H1 (cell line): ENCODE measurements around the gene UHRF1. TPM values are rescaled to one million over a fixed set of nuclear protein-coding genes. Genes with fewer than 3 reads are reported as not detected.

Experiments used
- CTCF ChIA-PET: fragments of 300-600 bp; sonication (Branson Sonifier 250); formaldehyde crosslinking; loops from one replicate; lab custom pipeline; 2021; ENCODE audit not compliant: partially characterized antibody; lab: Charles Lee
- POLR2A ChIA-PET: fragments of 300-600 bp; sonication (Branson Sonifier 250); formaldehyde crosslinking; loops from one replicate; lab custom pipeline; 2021; ENCODE audit warnings: inconsistent platforms; ENCODE audit not compliant: partially characterized antibody; lab: Charles Lee
- DNase-seq, 2 experiments: peaks; one replicate each; pipeline versions ENCODE4 v3.0.0 to v3.0.0-alpha.2; 2010 to 2022; ENCODE audit warnings: low spot score in 2 of 2, low read depth in 1 of 2, mixed read lengths in 1 of 2
- FAIRE-seq: peaks from 2 replicates; lab custom pipeline; 2011; peaks lifted over from hg19 to GRCh38; lab: Jason Lieb, UNC
- H2AFZ ChIP-seq: 2 replicates; pipeline ENCODE4 v1.8.1; 2012; ENCODE audit warnings: low read length, inconsistent platforms
- H2AK5ac ChIP-seq: 2 replicates; pipeline ENCODE4 v1.6.1; 2013; ENCODE audit warnings: low read depth, low read length
- H2BK120ac ChIP-seq: replicated peaks from 2 replicates; pipeline ENCODE3; 2013; ENCODE audit warnings: low read depth, low read length, inconsistent platforms
- H2BK12ac ChIP-seq: 2 replicates; pipeline ENCODE4 v1.6.1; 2013; ENCODE audit warnings: low read depth, low read length
- H2BK15ac ChIP-seq: 2 replicates; pipeline ENCODE4 v1.6.1; 2013; ENCODE audit warnings: low read length
- H2BK20ac ChIP-seq: 2 replicates; pipeline ENCODE4 v1.6.1; 2013; ENCODE audit warnings: low read length
- H2BK5ac ChIP-seq: 2 replicates; pipeline ENCODE4 v1.6.1; 2013; ENCODE audit warnings: low read depth, low read length
- H3K14ac ChIP-seq: 2 replicates; pipeline ENCODE4 v1.6.1; 2013; ENCODE audit warnings: inconsistent platforms; ENCODE audit not compliant: insufficient read length
- H3K18ac ChIP-seq: 2 replicates; pipeline ENCODE4 v1.6.1; 2013; ENCODE audit warnings: low read length; ENCODE audit errors: extremely low read depth
- H3K23ac ChIP-seq: 2 replicates; pipeline ENCODE4 v1.6.1; 2013; ENCODE audit warnings: inconsistent platforms; ENCODE audit not compliant: insufficient read length
- H3K23me2 ChIP-seq: 2 replicates; pipeline ENCODE4 v1.6.1; 2013; ENCODE audit warnings: low read depth, low read length
- H3K27ac ChIP-seq: 2 replicates; pipeline ENCODE4 v1.6.1; 2011; ENCODE audit warnings: low read depth, low read length, inconsistent platforms
- H3K27me3 ChIP-seq, 4 experiments: replicated peaks in 1 of 4; 1 replicate in 1 of 4; 2 replicates in 3 of 4; pipeline versions ENCODE4 v1.6.1 to v1.8.1; 2011 to 2013; ENCODE audit warnings: low read length in 3 of 4, mild to moderate bottlenecking in 3 of 4, inconsistent platforms in 2 of 4, mixed read lengths in 2 of 4, moderate library complexity in 1 of 4; ENCODE audit not compliant: control insufficient read depth in 3 of 4, insufficient read depth in 3 of 4; ENCODE audit errors: extremely low read depth in 1 of 4
- H3K36me3 ChIP-seq, 4 experiments: 2 replicates each; pipeline versions ENCODE4 v1.6.1 to v1.8.1; 2011 to 2013; ENCODE audit warnings: mild to moderate bottlenecking in 4 of 4, low read length in 3 of 4, moderate library complexity in 2 of 4, control low read depth in 1 of 4, inconsistent platforms in 1 of 4; ENCODE audit not compliant: insufficient read depth in 4 of 4, control insufficient read depth in 2 of 4
- H3K4ac ChIP-seq: replicated peaks from 2 replicates; pipeline ENCODE3; 2013; ENCODE audit warnings: low read length, low read depth, mixed read lengths, inconsistent platforms; ENCODE audit not compliant: insufficient read length
- H3K4me1 ChIP-seq, 4 experiments: replicated peaks in 1 of 4; 1 replicate in 1 of 4; 2 replicates in 3 of 4; pipeline versions ENCODE4 v1.6.1 to v1.8.1; 2011 to 2013; ENCODE audit warnings: low read length in 3 of 4, inconsistent platforms in 2 of 4, mixed read lengths in 1 of 4; ENCODE audit not compliant: insufficient read depth in 4 of 4, control insufficient read depth in 3 of 4
- H3K4me2 ChIP-seq, 2 experiments: 2 replicates each; pipeline versions ENCODE4 v1.6.1 to v1.8.1; 2011 to 2013; ENCODE audit warnings: low read depth in 2 of 2, low read length in 2 of 2, control low read depth in 1 of 2, inconsistent platforms in 1 of 2, mild to moderate bottlenecking in 1 of 2; ENCODE audit not compliant: insufficient read depth in 1 of 2
- H3K4me3 ChIP-seq, 4 experiments: fragments of 200-600, 300-600 bp in 1 of 4; sonication (generic), shearing (Covaris generic), sonication (Bioruptor Twin) in 1 of 4; 2 replicates each; pipeline versions ENCODE4 v1.5.1 to v1.8.1; 2011 to 2016; ENCODE audit warnings: low read length in 4 of 4, low read depth in 3 of 4, control low read depth in 2 of 4, inconsistent platforms in 2 of 4, mild to moderate bottlenecking in 2 of 4, mixed read lengths in 1 of 4, moderate library complexity in 1 of 4; ENCODE audit not compliant: insufficient read depth in 2 of 4; ENCODE audit errors: extremely low read depth in 1 of 4
- H3K56ac ChIP-seq: replicated peaks from 2 replicates; pipeline ENCODE3; 2013; ENCODE audit warnings: low read depth, mild to moderate bottlenecking, mixed read lengths, low read length, inconsistent platforms; ENCODE audit not compliant: insufficient read length
- H3K79me1 ChIP-seq: 2 replicates; pipeline ENCODE4 v1.6.1; 2013; ENCODE audit warnings: low read depth, low read length, control low read depth
- H3K79me2 ChIP-seq, 2 experiments: 2 replicates each; pipeline versions ENCODE4 v1.6.1 to v1.8.1; 2012 to 2013; ENCODE audit warnings: low read length in 2 of 2, mild to moderate bottlenecking in 2 of 2, inconsistent platforms in 1 of 2; ENCODE audit not compliant: insufficient read depth in 2 of 2, control insufficient read depth in 1 of 2
- H3K9ac ChIP-seq, 4 experiments: replicated peaks in 1 of 4; 1 replicate in 1 of 4; 2 replicates in 3 of 4; pipeline versions ENCODE4 v1.6.1 to v1.8.1; 2011 to 2013; ENCODE audit warnings: low read depth in 3 of 4, low read length in 3 of 4, control low read depth in 2 of 4, mild to moderate bottlenecking in 2 of 4, moderate library complexity in 2 of 4, inconsistent platforms in 1 of 4; ENCODE audit errors: extremely low read depth in 1 of 4
- H3K9me3 ChIP-seq, 2 experiments: 2 replicates each; pipeline versions ENCODE4 v1.6.1 to v1.8.1; 2012 to 2013; ENCODE audit warnings: mild to moderate bottlenecking in 2 of 2, moderate library complexity in 2 of 2, control low read depth in 1 of 2, inconsistent platforms in 1 of 2, low read depth in 1 of 2, low read length in 1 of 2, mixed read lengths in 1 of 2; ENCODE audit not compliant: insufficient read depth in 2 of 2
- H4K20me1 ChIP-seq, 2 experiments: replicated peaks in 1 of 2; 2 replicates each; pipeline versions ENCODE3 to v1.8.1; 2011 to 2013; ENCODE audit warnings: inconsistent platforms in 2 of 2, low read length in 2 of 2, mild to moderate bottlenecking in 1 of 2; ENCODE audit not compliant: insufficient read depth in 2 of 2, control insufficient read depth in 1 of 2
- H4K5ac ChIP-seq: 2 replicates; pipeline ENCODE4 v1.6.1; 2013; ENCODE audit warnings: low read length, low read depth, mixed read lengths, inconsistent platforms; ENCODE audit not compliant: insufficient read length
- H4K8ac ChIP-seq: 2 replicates; pipeline ENCODE4 v1.8.0; 2013; ENCODE audit warnings: mild to moderate bottlenecking, moderate library complexity, low read length, inconsistent platforms; ENCODE audit not compliant: insufficient read depth; ENCODE audit errors: extremely low read depth
- H4K91ac ChIP-seq: replicated peaks from 2 replicates; pipeline ENCODE3; 2013; ENCODE audit warnings: low read length, mixed read lengths, inconsistent platforms; ENCODE audit not compliant: insufficient read length
- CHD1 ChIP-seq: IDR thresholded peaks from 2 replicates; pipeline ENCODE4 v1.6.1; 2012; ENCODE audit warnings: low read depth, low read length, improper control_type of control experiment
- GABPA ChIP-seq: IDR thresholded peaks from 2 replicates; pipeline ENCODE4 v1.6.1; 2011; ENCODE audit warnings: mild to moderate bottlenecking, low read length, moderate library complexity, borderline replicate concordance; ENCODE audit not compliant: insufficient read depth
- HDAC2 ChIP-seq, 2 experiments: fragments of 300-600 bp in 1 of 2; sonication (generic) in 1 of 2; IDR thresholded peaks; 2 replicates each; pipeline ENCODE4 v1.6.1; 2011 to 2012; ENCODE audit warnings: low read depth in 2 of 2, low read length in 2 of 2, mild to moderate bottlenecking in 2 of 2, moderate library complexity in 2 of 2, borderline replicate concordance in 1 of 2, inconsistent platforms in 1 of 2
- NANOG ChIP-seq: IDR thresholded peaks from 2 replicates; pipeline ENCODE4 v1.6.1; 2011; ENCODE audit warnings: low read length, low read depth, mild to moderate bottlenecking, inconsistent platforms; ENCODE audit not compliant: insufficient read depth, poor library complexity, severe bottlenecking
- POLR2AphosphoS5 ChIP-seq: IDR thresholded peaks from 2 replicates; pipeline ENCODE4 v1.6.1; 2011; ENCODE audit warnings: low read depth, low read length
- RXRA ChIP-seq: IDR thresholded peaks from 2 replicates; pipeline ENCODE4 v1.6.1; 2011; ENCODE audit warnings: low read depth, mild to moderate bottlenecking, low read length, moderate library complexity; ENCODE audit not compliant: insufficient read depth
- SP2 ChIP-seq: IDR thresholded peaks from 2 replicates; pipeline ENCODE4 v1.6.1; 2012; ENCODE audit warnings: mild to moderate bottlenecking, low read length, inconsistent platforms
- SUZ12 ChIP-seq: fragments of 200-600 bp; sonication (generic); IDR thresholded peaks from 2 replicates; pipeline ENCODE4 v1.6.1; 2012; ENCODE audit warnings: mild to moderate bottlenecking, inconsistent platforms, low read length, moderate library complexity, mixed read lengths
- TAF1 ChIP-seq: IDR thresholded peaks from 2 replicates; pipeline ENCODE4 v1.6.1; 2011; ENCODE audit warnings: mild to moderate bottlenecking, low read depth, low read length
- TBP ChIP-seq: IDR thresholded peaks from 2 replicates; pipeline ENCODE4 v1.6.1; 2011; ENCODE audit warnings: low read depth, low read length, improper control_type of control experiment
- WGBS, 2 experiments: shearing (Covaris generic) in 1 of 2; methylation state at CpG; one replicate each; pipeline versions ENCODE4 v1.1.6 to v1.1.7; 2013 to 2015; ENCODE audit warnings: low lambda C conversion rate in 2 of 2, mixed read lengths in 2 of 2, inconsistent platforms in 1 of 2, low coverage in 1 of 2, missing lambda C conversion rate in 1 of 2; ENCODE audit not compliant: insufficient replicate concordance in 2 of 2, insufficient coverage in 1 of 2, insufficient read length in 1 of 2; ENCODE audit errors: extremely low coverage in 1 of 2, missing lambda C conversion rate in 1 of 2; 5-methylcytosine and 5-hydroxymethylcytosine counted together
- polyA plus RNA-seq, 7 experiments: library from polyadenylated mRNA; depleted of rRNA in 3 of 7; stranded (reverse) in 5 of 7; unstranded in 2 of 7; fragments of >200 nt in 5 of 7; fragments of 200-250 nt in 2 of 7; gene quantifications; 1 replicate in 5 of 7; 2 replicates in 1 of 7; 4 replicates in 1 of 7; pipeline versions ENCODE4 v1.2.1 to v1.2.3, GENCODE V29; 2011 to 2013; ENCODE audit warnings: missing spikeins in 2 of 7, mixed read lengths in 2 of 7
- total RNA-seq: library from RNA; stranded (reverse); fragmentation: NEBNext Ultra II Directional; extraction: Animal tissue kit (Norgen Biotek cat#: 25700); gene quantifications from 2 replicates; pipeline ENCODE4 v1.2.1, GENCODE V29; 2021

Gene UHRF1
- total and polyA plus RNA-seq, 2 of the 8 experiments (the other 6 are each of a cell fraction or from before 2014, with no cell fraction given) = 14.7 to 65.8 TPM

DNA sequence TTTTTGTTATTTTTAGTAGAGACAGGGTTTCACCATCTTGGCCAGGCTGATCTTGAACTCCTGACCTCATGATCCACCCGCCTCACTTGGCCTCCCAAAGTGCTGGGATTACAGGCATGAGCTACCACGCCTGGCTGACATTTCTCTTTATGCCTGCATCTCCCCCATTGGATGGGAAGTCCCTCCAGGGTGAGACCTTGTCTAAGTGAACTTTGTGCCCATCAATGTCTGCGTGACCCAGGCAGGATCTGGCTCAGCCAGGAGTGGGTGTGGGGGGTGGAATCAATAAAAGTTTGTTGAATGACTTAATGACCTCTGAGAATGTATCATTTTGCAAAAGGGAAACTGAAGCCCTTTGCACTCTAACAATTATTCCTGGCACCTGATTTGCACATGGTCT is 4.8 kb upstream of the UHRF1 start:
- H3K4ac ChIP-seq = no peak overlapping the region
- no peaks in the 10 kb centered on the region for H4K20me1 ChIP-seq
- H4K91ac ChIP-seq = no peak overlapping the region
- no peak overlapping the region for H3K18ac ChIP-seq
- no peaks in the 10 kb centered on the region for H3K79me2 ChIP-seq
- DNase-seq (no peak), FAIRE-seq (no peak)
- 79% methylated on average over 3 of the region's 3 CpGs; no CpG with 5 or more reads in 1 of the 2 experiments for WGBS, 2 experiments
- H4K8ac ChIP-seq = no peak overlapping the region
- CTCF ChIA-PET = interaction anchor here (2.4 kb wide), 1 partner anchor 31 kb away, joined by 12 read pairs; no protein-coding TSS in a partner anchor
- H2BK5ac ChIP-seq = no peak overlapping the region
- no peak overlapping the region for H2BK12ac ChIP-seq
- no peak overlapping the region for H3K4me2 ChIP-seq
- no peak overlapping the region for H2BK20ac ChIP-seq
- no peaks in the 10 kb centered on the region for H3K9me3 ChIP-seq
- no peak overlapping the region for H3K4me3 ChIP-seq
- no peak overlapping the region for H3K9ac ChIP-seq
- no peak overlapping the region for H2BK120ac ChIP-seq
- no peak overlapping the region for H2BK15ac ChIP-seq
- no peaks in the 10 kb centered on the region for H3K36me3 ChIP-seq
- H3K14ac ChIP-seq = no peak overlapping the region
- TF ChIP-seq CHD1 = no peak
- TF ChIP-seq GABPA = no peak
- TF ChIP-seq TAF1 = no peak
- TF ChIP-seq NANOG = no peak
- TF ChIP-seq SP2 = no peak
- no peak for TF ChIP-seq TBP
- TF ChIP-seq HDAC2 (IDR thresholded peaks at IDR 0.05; ENCODE audit: borderline replicate concordance in 1 of 2, low read depth in 2 of 2, low read length in 2 of 2) = no peak
- no peak for TF ChIP-seq POLR2AphosphoS5
- TF ChIP-seq RXRA = no peak
- no peak for TF ChIP-seq SUZ12
- no peak overlapping the region for H2AFZ ChIP-seq
- no peaks in the 10 kb centered on the region for H3K79me1 ChIP-seq
- H3K27ac ChIP-seq = no peak overlapping the region
- H4K5ac ChIP-seq = no peak overlapping the region
- H3K23ac ChIP-seq = no peak overlapping the region
- no peak overlapping the region for H2AK5ac ChIP-seq
- H3K56ac ChIP-seq = no peak overlapping the region
- no peaks in the 10 kb centered on the region; a peak in 1 of 7 replicates for H3K27me3 ChIP-seq
- POLR2A ChIA-PET = no interaction called here
- peaks cover 2% of the 10 kb centered on the region; the same call in 1 of the 2 replicates for H3K23me2 ChIP-seq
- peaks cover 0 to 8% (median 5%) of the 10 kb centered on the region in 4 experiments; a peak in 5 of 7 replicates for H3K4me1 ChIP-seq
